ENCODE data around the gene STARD5. TPM values are rescaled to one million over a fixed set of nuclear protein-coding genes. Genes with fewer than 3 reads are reported as not detected.

Gene STARD5
- total and polyA plus RNA-seq, 7 donors, result 0.66 to 26.1 (median 6.4) TPM

DNA sequence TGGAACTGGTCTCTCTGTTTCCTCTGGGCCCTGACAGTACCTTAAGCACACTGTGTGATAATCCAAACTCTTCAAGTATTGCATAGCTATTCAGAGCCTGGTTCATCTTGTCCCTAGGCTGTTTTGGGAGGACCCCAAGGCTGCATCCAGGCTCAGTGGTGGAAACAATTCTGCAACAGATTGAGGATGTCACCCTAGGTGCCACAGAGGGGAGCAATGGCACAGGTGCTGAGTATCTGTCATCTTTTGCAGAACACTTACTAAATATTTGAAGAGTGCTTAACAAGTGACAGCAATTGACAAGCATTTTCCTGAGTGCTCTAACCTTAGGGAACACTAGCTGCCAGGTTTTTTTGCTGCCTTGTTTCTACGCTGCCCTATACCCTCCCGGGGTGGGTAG is 27.8 kb downstream of the STARD5 start:
- H3K4me3 ChIP-seq, result no peak overlapping the region
- intact Hi-C loops (cut with DNase I), result no loop called here

DNA sequence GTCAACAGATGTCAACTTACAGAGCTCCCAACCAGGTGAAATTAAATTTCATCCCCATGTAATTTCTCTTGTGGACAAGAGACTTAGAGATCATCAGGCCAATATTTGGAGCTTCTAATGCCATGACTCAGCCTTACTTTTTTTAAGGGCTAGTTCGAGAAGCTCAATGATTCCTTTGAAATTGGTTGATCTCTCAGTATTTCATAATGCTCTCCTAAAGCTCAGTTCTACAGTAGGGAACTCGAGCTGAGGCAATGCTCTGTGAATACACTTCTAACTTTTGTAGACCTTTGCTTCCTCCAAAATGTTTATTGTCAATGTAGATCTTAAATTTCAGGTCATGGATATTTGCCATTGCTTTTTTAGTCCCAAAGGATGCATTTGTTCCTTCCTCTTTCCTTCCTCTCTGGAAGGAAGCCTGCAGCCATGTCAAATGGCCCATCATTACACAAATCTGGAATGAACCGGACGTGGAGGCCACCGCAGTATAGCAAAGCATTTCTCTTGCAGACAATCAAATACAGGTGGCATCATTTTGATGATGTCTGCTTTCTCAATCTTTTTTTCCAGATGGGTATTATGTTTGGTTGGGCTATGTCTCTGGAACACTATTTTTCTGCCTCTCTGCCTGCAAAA is 28.3 kb downstream of the STARD5 start:
- Histone ChIP-seq H3K27me3 (no peaks in the 10 kb centered on the region), H3K9me3 (no peaks in the 10 kb centered on the region), H3K36me3 (no peaks in the 10 kb centered on the region), H3K27ac (no peak overlapping the region), H3K4me1 (peaks cover 0 to 4% (median 0%) of the 10 kb centered on the region in 4 donors), H3K4me3 (no peak overlapping the region)
- TF ChIP-seq EP300 (IDR thresholded peaks at IDR 0.05) (no peak), POLR2AphosphoS5 (IDR thresholded peaks at IDR 0.05) (no peak), CTCF (IDR thresholded peaks at IDR 0.05) (no peak), POLR2A (IDR thresholded peaks at IDR 0.05) (no peak)
- no peak for DNase-seq
- intact Hi-C loops (cut with DNase I), result no loop called here
- WGBS, 2 donors, result 69 to 84% methylated on average over 5 of the region's 5 CpGs

More for the DNA sequence above, 27.8 kb downstream of the STARD5 start:
- TF ChIP-seq POLR2AphosphoS5 (IDR thresholded peaks at IDR 0.05) (no peak), CTCF (IDR thresholded peaks at IDR 0.05) (no peak), EP300 (IDR thresholded peaks at IDR 0.05) (no peak), POLR2A (IDR thresholded peaks at IDR 0.05) (no peak)
- Histone ChIP-seq H3K36me3 (no peaks in the 10 kb centered on the region), H3K27me3 (no peaks in the 10 kb centered on the region), H3K9me3 (no peaks in the 10 kb centered on the region), H3K4me1 (peaks cover 0 to 4% (median 0%) of the 10 kb centered on the region in 4 donors), H3K27ac (peak overlapping the region in 3 of 4 donors; percentile 16 to 64 (median 49))
- 51 to 86% methylated on average over 2 of the region's 2 CpGs for whole genome bisulfite sequencing, 2 donors
- DNase-seq, result no peak

DNA sequence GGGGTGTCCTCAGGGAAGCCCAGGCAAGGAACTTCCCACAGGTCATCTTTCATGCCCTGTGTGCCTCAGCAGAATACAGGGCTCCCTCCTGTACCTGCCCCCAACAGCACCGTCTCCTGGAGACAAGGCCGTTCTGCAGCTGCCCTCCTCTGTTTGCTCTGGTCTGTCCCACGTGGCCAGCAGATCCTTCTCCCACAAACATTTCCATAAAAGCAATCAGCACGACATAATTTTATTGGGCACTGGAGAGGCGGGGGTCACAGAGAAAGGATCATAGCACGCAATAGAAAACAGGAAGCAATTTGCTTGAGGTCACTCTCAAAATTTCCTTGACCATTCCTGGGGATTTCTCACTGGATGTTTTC is 29.4 kb downstream of the STARD5 start:
- H3K27ac ChIP-seq, result no peak overlapping the region
- H3K4me3 ChIP-seq, result no peak overlapping the region
- no peaks in the 10 kb centered on the region for H3K9me3 ChIP-seq
- intact Hi-C loops (cut with DNase I), result no loop called here
- no peaks in the 10 kb centered on the region for H3K27me3 ChIP-seq
- H3K36me3 ChIP-seq, result no peaks in the 10 kb centered on the region
- 13 to 25% methylated on average over 6 of the region's 6 CpGs for WGBS, 2 donors
- DNase-seq, result no peak
- TF ChIP-seq CTCF (IDR thresholded peaks at IDR 0.05) (no peak), POLR2A (IDR thresholded peaks at IDR 0.05) (no peak), EP300 (IDR thresholded peaks at IDR 0.05) (no peak), POLR2AphosphoS5 (IDR thresholded peaks at IDR 0.05) (no peak)
- H3K4me1 ChIP-seq, result peaks cover 0 to 4% (median 0%) of the 10 kb centered on the region in 4 donors

- WGBS, 2 donors, result 50 to 74% methylated on average over 9 of the region's 9 CpGs
- H3K4me3 ChIP-seq, result no peak overlapping the region
- H3K36me3 ChIP-seq, result no peaks in the 10 kb centered on the region
- H3K27ac ChIP-seq, result no peak overlapping the region
- TF ChIP-seq POLR2A (IDR thresholded peaks at IDR 0.05) (no peak), POLR2AphosphoS5 (IDR thresholded peaks at IDR 0.05) (no peak), EP300 (IDR thresholded peaks at IDR 0.05) (no peak), CTCF (IDR thresholded peaks at IDR 0.05) (no peak)
- no peaks in the 10 kb centered on the region for H3K27me3 ChIP-seq
- DNase-seq, result no peak
- intact Hi-C loops (cut with DNase I), result no loop called here
- peaks cover 0 to 4% (median 0%) of the 10 kb centered on the region in 4 donors for H3K4me1 ChIP-seq
- no peaks in the 10 kb centered on the region for H3K9me3 ChIP-seq
Measured at GRCh38 chr15:81293728-81294515, 30.0 kb downstream of the STARD5 start.
